ENCODE data around the gene LRRC26. TPM values are rescaled to one million over a fixed set of nuclear protein-coding genes. Genes with fewer than 3 reads are reported as not detected.

LRRC26 gene
- total RNA-seq, 1 experiment from 2014 or later, result not detected

GRCh38 chr9:137138722-137139467 lies 31.0 kb downstream of the LRRC26 start, which contains the start of gene GRIN1:
Gene GRIN1, plus strand, starts transcription at chr9:137139154. Its CDS starts 333 bp downstream, at chr9:137139487.
- no peaks in the 10 kb centered on the region for H3K36me3 ChIP-seq (ENCODE audit: insufficient read depth, low read length, poor library complexity, severe bottlenecking)
- H3K27me3 ChIP-seq (replicated peaks; ENCODE audit: insufficient read depth, low read depth, low read length, poor library complexity), result peaks cover 95% of the 10 kb centered on the region
- intact Hi-C loops (cut with micrococcal nuclease; ENCODE audit: unreplicated experiment), result no loop called here
- no peak within 1 kb of the TSS for H3K27ac ChIP-seq (ENCODE audit: low read depth, low read length, poor library complexity, severe bottlenecking)
- no peak within 1 kb of the TSS for H3K4me3 ChIP-seq (ENCODE audit: low read depth, low read length, poor library complexity, severe bottlenecking)
- no peaks in the 10 kb centered on the region for H3K9me3 ChIP-seq (ENCODE audit: low read depth, low read length, poor library complexity, severe bottlenecking)
- no TSS peak for BruUV-seq (replicated peaks)
- ChIA-PET CTCF (no interaction called here), POLR2A (ENCODE audit: low non-redundant PET) (no interaction called here)
- TF ChIP-seq, protein P1, sequence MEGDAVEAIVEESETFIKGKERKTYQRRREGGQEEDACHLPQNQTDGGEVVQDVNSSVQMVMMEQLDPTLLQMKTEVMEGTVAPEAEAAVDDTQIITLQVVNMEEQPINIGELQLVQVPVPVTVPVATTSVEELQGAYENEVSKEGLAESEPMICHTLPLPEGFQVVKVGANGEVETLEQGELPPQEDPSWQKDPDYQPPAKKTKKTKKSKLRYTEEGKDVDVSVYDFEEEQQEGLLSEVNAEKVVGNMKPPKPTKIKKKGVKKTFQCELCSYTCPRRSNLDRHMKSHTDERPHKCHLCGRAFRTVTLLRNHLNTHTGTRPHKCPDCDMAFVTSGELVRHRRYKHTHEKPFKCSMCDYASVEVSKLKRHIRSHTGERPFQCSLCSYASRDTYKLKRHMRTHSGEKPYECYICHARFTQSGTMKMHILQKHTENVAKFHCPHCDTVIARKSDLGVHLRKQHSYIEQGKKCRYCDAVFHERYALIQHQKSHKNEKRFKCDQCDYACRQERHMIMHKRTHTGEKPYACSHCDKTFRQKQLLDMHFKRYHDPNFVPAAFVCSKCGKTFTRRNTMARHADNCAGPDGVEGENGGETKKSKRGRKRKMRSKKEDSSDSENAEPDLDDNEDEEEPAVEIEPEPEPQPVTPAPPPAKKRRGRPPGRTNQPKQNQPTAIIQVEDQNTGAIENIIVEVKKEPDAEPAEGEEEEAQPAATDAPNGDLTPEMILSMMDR (conservative IDR thresholded peaks at IDR 0.05; ENCODE audit: low read depth, low read length), result no peak
- TF ChIP-seq EZH2 (IDR thresholded peaks at IDR 0.05; ENCODE audit: borderline replicate concordance, low read depth, low read length, poor library complexity, severe bottlenecking), result no peak
- H3K4me1 ChIP-seq (ENCODE audit: insufficient read depth, low read length, poor library complexity, severe bottlenecking), result no peaks in the 10 kb centered on the region
- DNase-seq (ENCODE audit: low spot score), result peak; percentile 58

GRCh38 chr9:137138058-137138721 lies 31.7 kb downstream of the LRRC26 start:
- Histone ChIP-seq H3K27ac (ENCODE audit: low read depth, low read length, poor library complexity, severe bottlenecking) (no peak overlapping the region), H3K4me1 (ENCODE audit: insufficient read depth, low read length, poor library complexity, severe bottlenecking) (no peaks in the 10 kb centered on the region), H3K27me3 (replicated peaks; ENCODE audit: insufficient read depth, low read depth, low read length, poor library complexity) (peaks cover 92% of the 10 kb centered on the region), H3K9me3 (ENCODE audit: low read depth, low read length, poor library complexity, severe bottlenecking) (no peaks in the 10 kb centered on the region), H3K4me3 (ENCODE audit: low read depth, low read length, poor library complexity, severe bottlenecking) (no peak overlapping the region), H3K36me3 (ENCODE audit: insufficient read depth, low read length, poor library complexity, severe bottlenecking) (no peaks in the 10 kb centered on the region)
- BruUV-seq (replicated peaks), result no TSS peak
- ChIA-PET POLR2A (ENCODE audit: low non-redundant PET) (no interaction called here), CTCF (interaction anchor here (0.6 to 0.7 kb wide), 3 partner anchors 52 to 98 kb away, joined by 3 to 7 read pairs (median 3); no protein-coding TSS in a partner anchor)
- DNase-seq (ENCODE audit: low spot score), result peak; percentile 57
- peak; percentile 39 for TF ChIP-seq EZH2 (IDR thresholded peaks at IDR 0.05; ENCODE audit: borderline replicate concordance, low read depth, low read length, poor library complexity, severe bottlenecking)
- TF ChIP-seq, protein P1 (conservative IDR thresholded peaks at IDR 0.05; ENCODE audit: low read depth, low read length), result no peak
- intact Hi-C loops (cut with micrococcal nuclease; ENCODE audit: unreplicated experiment), result no loop called here

DNA sequence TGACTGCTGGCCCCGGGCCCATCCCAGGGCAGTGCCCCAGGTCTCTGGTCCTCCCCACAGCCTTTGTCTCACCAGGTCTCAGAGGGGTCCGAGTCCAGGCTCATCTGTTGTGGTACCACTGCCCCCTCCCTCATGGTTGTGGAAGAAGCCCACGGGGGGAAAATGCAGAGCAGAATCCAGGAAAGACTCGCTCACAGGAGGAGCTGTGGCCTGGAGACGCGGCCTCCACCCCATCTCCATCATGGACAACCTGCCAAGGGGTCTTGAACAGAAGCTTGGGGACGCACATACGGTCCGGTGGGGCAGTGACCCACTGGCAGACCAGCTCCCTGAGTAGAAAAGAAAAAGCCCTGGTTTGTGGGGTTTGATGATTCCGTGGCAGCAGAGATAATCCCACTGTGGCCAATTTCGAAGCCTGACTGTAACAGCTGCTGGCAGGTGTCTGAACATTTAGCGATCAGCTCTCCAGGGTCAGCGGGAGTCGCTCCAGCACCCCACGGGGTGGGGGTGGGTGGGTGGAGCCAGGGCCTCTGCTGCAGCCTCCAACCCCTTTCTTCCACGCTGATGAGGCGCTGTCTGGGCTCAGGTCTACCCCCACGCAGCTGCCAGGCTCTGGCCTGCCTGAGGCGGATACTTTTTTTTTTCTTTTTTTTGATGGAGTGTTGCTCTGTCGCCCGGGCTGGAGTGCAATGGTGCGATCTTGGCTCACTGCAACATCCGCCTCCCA lies 32.8 kb downstream of the LRRC26 start:
- H3K36me3 ChIP-seq (ENCODE audit: insufficient read depth, low read length, poor library complexity, severe bottlenecking), result no peaks in the 10 kb centered on the region
- TF ChIP-seq, protein P1 (conservative IDR thresholded peaks at IDR 0.05; ENCODE audit: low read depth, low read length), result no peak
- no peak for TF ChIP-seq EZH2 (IDR thresholded peaks at IDR 0.05; ENCODE audit: borderline replicate concordance, low read depth, low read length, poor library complexity, severe bottlenecking)
- no peaks in the 10 kb centered on the region for H3K9me3 ChIP-seq (ENCODE audit: low read depth, low read length, poor library complexity, severe bottlenecking)
- no peak overlapping the region for H3K4me3 ChIP-seq (ENCODE audit: low read depth, low read length, poor library complexity, severe bottlenecking)
- H3K27me3 ChIP-seq (replicated peaks; ENCODE audit: insufficient read depth, low read depth, low read length, poor library complexity), result peaks cover 88% of the 10 kb centered on the region
- intact Hi-C loops (cut with micrococcal nuclease; ENCODE audit: unreplicated experiment), result no loop called here
- DNase-seq (ENCODE audit: low spot score), result no peak
- H3K4me1 ChIP-seq (ENCODE audit: insufficient read depth, low read length, poor library complexity, severe bottlenecking), result no peaks in the 10 kb centered on the region
- no TSS peak for BruUV-seq (replicated peaks)
- POLR2A ChIA-PET (ENCODE audit: low non-redundant PET), result interaction anchor here (0.5 kb wide), 1 partner anchor 45 kb away, joined by 6 read pairs; no protein-coding TSS in a partner anchor
- H3K27ac ChIP-seq (ENCODE audit: low read depth, low read length, poor library complexity, severe bottlenecking), result no peak overlapping the region
- CTCF ChIA-PET, result no interaction called here

Measured in A673 (cell line).